PC-3 (cell line): ENCODE measurements around the gene ZNF611.

ENCODE experiments used
- CTCF ChIP-seq: fragments of 300-600 bp; sonication (generic); conservative IDR thresholded peaks from 2 replicates; pipeline ENCODE4 v1.5.1; 2017; ENCODE audit warnings: antibody characterized with exemption, low read depth, mild to moderate bottlenecking, low read length
- EZH2phosphoT487 ChIP-seq: fragments of 300-600 bp; sonication (generic); IDR thresholded peaks from 2 replicates; pipeline ENCODE4 v1.6.1; 2018; ENCODE audit warnings: mild to moderate bottlenecking, antibody characterized with exemption, low read length, borderline replicate concordance

GRCh38 chr19:52689843-52690368 lies 44.9 kb downstream of the ZNF611 start:
- TF ChIP-seq EZH2phosphoT487 (no peak), CTCF (no peak)
